ENCODE measurements around the gene UBAC2.

Gene UBAC2

DNA sequence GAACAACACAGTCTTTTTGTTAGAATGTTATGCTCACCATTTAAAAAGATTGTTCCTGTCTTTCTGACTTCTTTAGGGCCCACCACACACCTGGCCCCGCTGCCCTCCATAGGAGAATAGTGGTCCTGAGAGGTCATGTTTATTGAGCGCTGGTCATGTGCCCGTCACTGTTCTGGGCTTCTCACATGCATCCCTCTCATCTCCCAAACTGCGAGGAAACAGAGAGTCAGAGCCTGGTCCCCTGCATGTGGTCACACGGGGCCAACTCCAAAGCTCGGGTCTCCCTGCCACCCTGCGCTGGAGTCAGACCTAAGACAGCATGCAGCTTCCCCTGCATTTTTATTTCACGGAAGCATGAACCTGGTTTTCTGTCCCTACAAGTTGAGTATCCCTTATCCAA is 177.0 kb downstream of the UBAC2 start:
- H3K9me3 ChIP-seq (ENCODE audit: control insufficient read depth in 1 of 2, low read length in 2 of 2), result no peaks in the 10 kb centered on the region
- no peak overlapping the region for H3K27ac ChIP-seq (ENCODE audit: low read length)
- H3K36me3 ChIP-seq (ENCODE audit: control insufficient read depth in 1 of 2, insufficient read depth in 2 of 2, low read length in 2 of 2), result peaks cover 5 to 14% of the 10 kb centered on the region in 2 donors
- no peaks in the 10 kb centered on the region for H3K27me3 ChIP-seq (ENCODE audit: low read depth, low read length)
- no peaks in the 10 kb centered on the region for H3K4me1 ChIP-seq (ENCODE audit: control insufficient read depth in 1 of 2, insufficient read depth in 2 of 2, low read length in 2 of 2)
- H3K4me3 ChIP-seq (ENCODE audit: low read depth in 1 of 2, low read length in 2 of 2), result no peak overlapping the region

GRCh38 chr13:99378985-99379733 is 178.5 kb downstream of the UBAC2 start:
- H3K4me1 ChIP-seq (ENCODE audit: control insufficient read depth in 1 of 2, insufficient read depth in 2 of 2, low read length in 2 of 2), result no peaks in the 10 kb centered on the region
- no peaks in the 10 kb centered on the region for H3K9me3 ChIP-seq (ENCODE audit: control insufficient read depth in 1 of 2, low read length in 2 of 2)
- no peaks in the 10 kb centered on the region for H3K27me3 ChIP-seq (ENCODE audit: low read depth, low read length)
- peaks cover 5 to 14% of the 10 kb centered on the region in 2 donors for H3K36me3 ChIP-seq (ENCODE audit: control insufficient read depth in 1 of 2, insufficient read depth in 2 of 2, low read length in 2 of 2)
- H3K4me3 ChIP-seq (ENCODE audit: low read depth in 1 of 2, low read length in 2 of 2), result no peak overlapping the region
- H3K27ac ChIP-seq (ENCODE audit: low read length), result no peak overlapping the region

DNA sequence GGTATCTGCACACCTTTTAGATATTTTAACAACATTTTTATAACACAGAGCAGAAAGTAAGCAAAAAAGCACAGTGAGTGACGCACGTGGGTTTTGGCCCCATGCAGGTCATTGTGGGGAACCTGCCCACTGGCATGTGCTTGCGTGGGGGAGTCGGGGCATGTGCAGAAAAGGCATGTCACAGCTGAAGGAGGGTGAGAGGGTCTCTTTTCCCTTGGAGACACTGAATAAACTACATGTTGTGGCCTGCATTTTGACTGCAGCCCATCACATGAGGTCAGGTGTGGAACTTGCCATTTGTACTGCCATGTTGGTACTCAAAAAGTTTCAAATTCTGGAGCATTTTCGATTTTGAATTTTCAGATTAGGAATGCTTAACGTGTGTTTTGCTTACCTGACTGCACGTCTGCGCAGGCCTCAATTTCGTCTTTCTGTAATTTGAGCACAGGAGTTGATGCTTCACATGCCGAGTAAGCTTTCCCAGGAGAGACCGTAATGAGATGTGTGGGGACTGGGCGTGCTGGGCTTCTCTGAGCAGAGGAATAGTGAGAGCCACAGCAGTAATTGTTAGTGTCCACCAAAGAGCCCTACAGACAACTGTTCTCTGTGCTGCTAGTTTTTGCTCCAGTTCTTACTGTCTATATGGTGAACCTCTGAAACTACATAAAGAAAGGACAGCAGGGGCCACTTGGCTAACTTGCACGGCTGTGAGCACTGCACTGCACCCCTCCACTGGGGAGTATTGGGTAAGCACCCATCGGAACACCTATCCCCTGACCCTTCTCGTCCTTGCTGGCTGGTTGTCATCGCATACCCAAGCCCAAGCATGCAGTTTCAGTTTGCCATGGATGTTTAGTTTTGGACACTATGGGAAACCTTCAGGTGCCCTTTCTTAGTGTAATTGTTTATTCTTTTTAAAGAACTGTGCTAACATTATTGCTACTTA is 179.5 kb downstream of the UBAC2 start:
- H3K4me1 ChIP-seq (ENCODE audit: control insufficient read depth in 1 of 2, insufficient read depth in 2 of 2, low read length in 2 of 2), result no peaks in the 10 kb centered on the region
- no peak overlapping the region for H3K27ac ChIP-seq (ENCODE audit: low read length)
- H3K9me3 ChIP-seq (ENCODE audit: control insufficient read depth in 1 of 2, low read length in 2 of 2), result no peaks in the 10 kb centered on the region
- no peak overlapping the region for H3K4me3 ChIP-seq (ENCODE audit: low read depth in 1 of 2, low read length in 2 of 2)
- no peaks in the 10 kb centered on the region for H3K27me3 ChIP-seq (ENCODE audit: low read depth, low read length)
- H3K36me3 ChIP-seq (ENCODE audit: control insufficient read depth in 1 of 2, insufficient read depth in 2 of 2, low read length in 2 of 2), result peaks cover 5 to 14% of the 10 kb centered on the region in 2 donors

GRCh38 chr13:99380921-99381645 is 180.4 kb downstream of the UBAC2 start:
- Histone ChIP-seq H3K4me1 (ENCODE audit: control insufficient read depth in 1 of 2, insufficient read depth in 2 of 2, low read length in 2 of 2) (no peaks in the 10 kb centered on the region), H3K36me3 (ENCODE audit: control insufficient read depth in 1 of 2, insufficient read depth in 2 of 2, low read length in 2 of 2) (peaks cover 5 to 19% of the 10 kb centered on the region in 2 donors), H3K27me3 (ENCODE audit: low read depth, low read length) (no peaks in the 10 kb centered on the region), H3K27ac (ENCODE audit: low read length) (no peak overlapping the region), H3K4me3 (ENCODE audit: low read depth in 1 of 2, low read length in 2 of 2) (no peak overlapping the region), H3K9me3 (ENCODE audit: control insufficient read depth in 1 of 2, low read length in 2 of 2) (no peaks in the 10 kb centered on the region)

DNA sequence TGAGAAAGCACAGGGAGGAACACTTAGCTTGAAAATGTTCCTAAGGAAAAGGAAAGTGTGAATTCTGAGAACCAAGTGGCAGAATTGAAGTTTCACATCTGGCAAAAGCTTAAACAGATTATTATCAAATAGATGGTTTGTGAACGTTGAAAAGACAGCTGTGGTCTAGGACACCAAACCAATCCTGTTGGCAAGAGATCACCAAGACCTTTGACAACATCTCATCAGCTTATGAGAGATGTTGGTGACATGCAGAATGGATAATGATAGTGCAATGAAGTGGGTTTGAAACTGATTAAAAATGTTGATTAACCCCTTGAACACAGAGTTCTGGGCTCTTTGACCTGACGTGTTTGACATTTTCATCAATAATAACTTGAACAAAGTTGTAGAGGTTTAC is 181.1 kb downstream of the UBAC2 start:
- no peaks in the 10 kb centered on the region for H3K27me3 ChIP-seq (ENCODE audit: low read depth, low read length)
- no peak overlapping the region for H3K27ac ChIP-seq (ENCODE audit: low read length)
- no peaks in the 10 kb centered on the region for H3K4me1 ChIP-seq (ENCODE audit: control insufficient read depth in 1 of 2, insufficient read depth in 2 of 2, low read length in 2 of 2)
- peaks cover 10 to 20% of the 10 kb centered on the region in 2 donors for H3K36me3 ChIP-seq (ENCODE audit: control insufficient read depth in 1 of 2, insufficient read depth in 2 of 2, low read length in 2 of 2)
- no peaks in the 10 kb centered on the region for H3K9me3 ChIP-seq (ENCODE audit: control insufficient read depth in 1 of 2, low read length in 2 of 2)
- no peak overlapping the region for H3K4me3 ChIP-seq (ENCODE audit: low read depth in 1 of 2, low read length in 2 of 2)

- no peaks in the 10 kb centered on the region for H3K9me3 ChIP-seq (ENCODE audit: control insufficient read depth in 1 of 2, low read length in 2 of 2)
- no peaks in the 10 kb centered on the region for H3K4me1 ChIP-seq (ENCODE audit: control insufficient read depth in 1 of 2, insufficient read depth in 2 of 2, low read length in 2 of 2)
- H3K27ac ChIP-seq (ENCODE audit: low read length), result no peak overlapping the region
- no peak overlapping the region for H3K4me3 ChIP-seq (ENCODE audit: low read depth in 1 of 2, low read length in 2 of 2)
- H3K27me3 ChIP-seq (ENCODE audit: low read depth, low read length), result no peaks in the 10 kb centered on the region
- peaks cover 11 to 21% of the 10 kb centered on the region in 2 donors for H3K36me3 ChIP-seq (ENCODE audit: control insufficient read depth in 1 of 2, insufficient read depth in 2 of 2, low read length in 2 of 2)
Measured at GRCh38 chr13:99382428-99383133, 181.9 kb downstream of the UBAC2 start.

DNA sequence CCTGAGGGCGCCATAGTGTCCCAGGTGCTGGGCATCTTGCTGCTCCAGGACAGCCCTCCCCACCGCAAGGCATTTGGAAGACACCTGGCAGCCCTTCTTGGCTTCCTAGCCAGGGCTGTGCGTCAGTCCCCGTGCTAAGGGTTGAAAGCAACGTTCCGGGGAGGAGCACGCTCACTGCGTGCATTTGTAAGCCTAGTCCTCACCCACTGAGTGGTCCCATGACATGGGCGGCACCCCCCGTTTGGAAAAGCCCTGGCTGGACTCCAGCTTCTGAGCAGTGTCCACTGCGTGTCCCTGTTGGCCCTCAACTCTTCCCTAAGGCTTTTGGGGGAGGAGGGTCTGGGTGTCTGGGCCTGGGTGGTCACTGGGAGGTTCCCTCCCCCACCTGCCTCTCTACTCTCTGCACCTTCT is 182.9 kb downstream of the UBAC2 start:
- no peak overlapping the region for H3K27ac ChIP-seq (ENCODE audit: low read length)
- H3K4me3 ChIP-seq (ENCODE audit: low read depth in 1 of 2, low read length in 2 of 2), result no peak overlapping the region
- H3K4me1 ChIP-seq (ENCODE audit: control insufficient read depth in 1 of 2, insufficient read depth in 2 of 2, low read length in 2 of 2), result no peaks in the 10 kb centered on the region
- H3K27me3 ChIP-seq (ENCODE audit: low read depth, low read length), result no peaks in the 10 kb centered on the region
- H3K9me3 ChIP-seq (ENCODE audit: control insufficient read depth in 1 of 2, low read length in 2 of 2), result no peaks in the 10 kb centered on the region
- peaks cover 11 to 15% of the 10 kb centered on the region in 2 donors for H3K36me3 ChIP-seq (ENCODE audit: control insufficient read depth in 1 of 2, insufficient read depth in 2 of 2, low read length in 2 of 2)

DNA sequence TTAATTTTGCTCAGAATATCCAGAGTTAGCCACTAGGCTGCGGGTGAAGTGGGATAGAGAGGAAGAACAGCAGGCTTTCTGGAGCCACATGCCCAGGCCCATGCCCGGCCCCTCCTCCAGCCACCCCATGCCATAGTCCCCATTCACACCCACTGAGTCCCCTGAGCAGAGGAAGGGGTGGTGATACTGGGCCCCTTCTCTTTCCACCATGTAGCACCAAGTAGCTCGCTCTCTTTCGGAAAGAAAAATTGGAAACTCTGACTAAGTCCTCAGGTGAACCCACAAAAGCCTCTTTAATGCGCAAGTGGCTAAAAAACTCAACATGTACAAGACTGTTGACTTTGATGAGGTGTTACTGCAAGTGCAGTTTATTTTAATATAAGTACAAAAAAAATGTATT is 183.3 kb downstream of the UBAC2 start:
- H3K4me1 ChIP-seq (ENCODE audit: control insufficient read depth in 1 of 2, insufficient read depth in 2 of 2, low read length in 2 of 2), result no peaks in the 10 kb centered on the region
- no peak overlapping the region for H3K27ac ChIP-seq (ENCODE audit: low read length)
- H3K9me3 ChIP-seq (ENCODE audit: control insufficient read depth in 1 of 2, low read length in 2 of 2), result no peaks in the 10 kb centered on the region
- no peak overlapping the region for H3K4me3 ChIP-seq (ENCODE audit: low read depth in 1 of 2, low read length in 2 of 2)
- H3K36me3 ChIP-seq (ENCODE audit: control insufficient read depth in 1 of 2, insufficient read depth in 2 of 2, low read length in 2 of 2), result peaks cover 8 to 12% of the 10 kb centered on the region in 2 donors
- no peaks in the 10 kb centered on the region for H3K27me3 ChIP-seq (ENCODE audit: low read depth, low read length)

- H3K9me3 ChIP-seq (ENCODE audit: control insufficient read depth in 1 of 2, low read length in 2 of 2), result no peaks in the 10 kb centered on the region
- H3K27ac ChIP-seq (ENCODE audit: low read length), result no peak overlapping the region
- H3K4me3 ChIP-seq (ENCODE audit: low read depth in 1 of 2, low read length in 2 of 2), result no peak overlapping the region
- peaks cover 6 to 12% of the 10 kb centered on the region in 2 donors for H3K36me3 ChIP-seq (ENCODE audit: control insufficient read depth in 1 of 2, insufficient read depth in 2 of 2, low read length in 2 of 2)
- no peaks in the 10 kb centered on the region for H3K4me1 ChIP-seq (ENCODE audit: control insufficient read depth in 1 of 2, insufficient read depth in 2 of 2, low read length in 2 of 2)
- H3K27me3 ChIP-seq (ENCODE audit: low read depth, low read length), result no peaks in the 10 kb centered on the region
Measured at GRCh38 chr13:99384468-99384867, 183.8 kb downstream of the UBAC2 start.

DNA sequence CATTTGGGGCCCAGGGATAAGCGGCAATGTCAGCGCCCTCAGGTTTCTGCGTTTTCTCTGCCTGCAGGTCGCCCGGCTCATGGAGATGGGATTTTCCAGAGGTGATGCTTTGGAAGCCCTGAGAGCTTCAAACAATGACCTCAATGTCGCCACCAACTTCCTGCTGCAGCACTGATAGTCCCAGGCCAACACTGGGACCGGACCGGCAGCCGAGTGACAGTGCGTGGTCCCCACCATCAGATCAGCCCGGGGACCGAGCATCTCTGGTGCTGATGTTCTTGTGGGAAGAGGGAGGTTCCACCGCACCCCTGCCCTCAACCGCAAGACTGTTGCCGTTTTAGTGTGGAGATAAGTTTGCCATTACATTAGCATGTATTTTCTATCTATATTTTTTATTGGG is 184.5 kb downstream of the UBAC2 start:
- Histone ChIP-seq H3K4me1 (ENCODE audit: control insufficient read depth in 1 of 2, insufficient read depth in 2 of 2, low read length in 2 of 2) (no peaks in the 10 kb centered on the region), H3K9me3 (ENCODE audit: control insufficient read depth in 1 of 2, low read length in 2 of 2) (no peaks in the 10 kb centered on the region), H3K4me3 (ENCODE audit: low read depth in 1 of 2, low read length in 2 of 2) (no peak overlapping the region), H3K27me3 (ENCODE audit: low read depth, low read length) (no peaks in the 10 kb centered on the region), H3K36me3 (ENCODE audit: control insufficient read depth in 1 of 2, insufficient read depth in 2 of 2, low read length in 2 of 2) (peaks cover 6 to 12% of the 10 kb centered on the region in 2 donors), H3K27ac (ENCODE audit: low read length) (no peak overlapping the region)

Data from muscle layer of duodenum (tissue), 2 donors.